AG04450 (cell line): ENCODE measurements around the gene PNKD. TPM values are rescaled to one million over a fixed set of nuclear protein-coding genes. Genes with fewer than 3 reads are reported as not detected.

Experiments used
- CTCF ChIA-PET: fragments of 300-600, 350-600 bp; formaldehyde crosslinking; extraction: SDS; loops from one replicate; lab custom pipeline; 2022; ENCODE audit warnings: antibody characterized with exemption, inconsistent platforms; lab: Charles Lee
- POLR2A ChIA-PET: fragments of 350-600 bp; formaldehyde crosslinking; extraction: SDS; loops from one replicate; lab custom pipeline; 2021; ENCODE audit warnings: antibody characterized with exemption, inconsistent platforms; lab: Yijun Ruan, JAX
- DNase-seq: peaks from one replicate; pipeline ENCODE4 v3.0.0-alpha.2; 2011; ENCODE audit warnings: low read depth, low spot score
- H3K27ac ChIP-seq: one replicate; pipeline ENCODE4 v1.5.1; 2012; ENCODE audit warnings: low read depth, low read length, control low read depth
- H3K27me3 ChIP-seq: one replicate; pipeline ENCODE4 v1.6.0; 2012; ENCODE audit warnings: low read length; ENCODE audit not compliant: control insufficient read depth, insufficient read depth
- H3K4me3 ChIP-seq: 2 replicates; pipeline ENCODE4 v1.5.1; 2011; ENCODE audit warnings: mild to moderate bottlenecking, low read depth, low read length, control low read depth
- H3K9me3 ChIP-seq: 2 replicates; pipeline ENCODE4 v1.5.1; 2012; ENCODE audit warnings: low read length; ENCODE audit not compliant: control insufficient read depth, insufficient read depth
- polyA plus RNA-seq: library from polyadenylated mRNA; depleted of rRNA; stranded (reverse); fragments of >200 nt; gene quantifications from 2 replicates; pipeline ENCODE4 v1.2.3, GENCODE V29; 2011
- TF ChIP-seq, protein P1 (sequence below): IDR thresholded peaks from 2 replicates; pipeline ENCODE4 v1.5.1; 2011; ENCODE audit warnings: low read depth, low read length, control low read depth, inconsistent platforms

PNKD gene
- polyA plus RNA-seq, 1 experiment: 32.1 TPM

DNA sequence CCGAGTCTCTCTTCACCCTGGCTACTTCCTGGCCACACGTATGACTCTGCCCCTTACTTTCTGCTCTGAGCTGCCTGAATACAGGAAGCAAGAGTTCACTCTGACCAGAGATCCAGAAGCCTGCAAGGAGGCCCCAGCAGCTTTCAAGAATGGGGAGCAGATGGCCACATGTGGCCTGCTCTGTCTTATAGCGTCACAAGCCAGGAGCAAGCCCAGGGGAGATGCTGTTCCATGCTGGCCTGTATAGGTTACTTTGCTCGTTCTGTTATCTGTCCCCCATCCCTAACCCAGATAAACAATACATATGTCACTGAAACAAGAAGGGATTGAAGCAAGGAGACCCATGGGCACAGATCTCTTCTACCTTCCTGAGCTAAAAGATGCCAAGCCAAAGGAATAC lies 4.3 kb downstream of the PNKD start:
- POLR2A ChIA-PET: interaction anchor here (2.9 kb wide), 1 partner anchor 12 kb away, joined by 13 read pairs; no protein-coding TSS in a partner anchor
- Histone ChIP-seq H3K27me3 (no peaks in the 10 kb centered on the region), H3K9me3 (no peaks in the 10 kb centered on the region; the same call in 1 of the 2 replicates), H3K4me3 (no peak overlapping the region), H3K27ac (no peak overlapping the region)
- DNase-seq: no peak
- CTCF ChIA-PET: interaction anchor here (0.6 to 1.7 kb wide), 4 partner anchors 10 to 192 kb away, joined by 4 to 11 read pairs (median 8); partner anchors contain the start of gene TMBIM1
- TF ChIP-seq, protein P1, sequence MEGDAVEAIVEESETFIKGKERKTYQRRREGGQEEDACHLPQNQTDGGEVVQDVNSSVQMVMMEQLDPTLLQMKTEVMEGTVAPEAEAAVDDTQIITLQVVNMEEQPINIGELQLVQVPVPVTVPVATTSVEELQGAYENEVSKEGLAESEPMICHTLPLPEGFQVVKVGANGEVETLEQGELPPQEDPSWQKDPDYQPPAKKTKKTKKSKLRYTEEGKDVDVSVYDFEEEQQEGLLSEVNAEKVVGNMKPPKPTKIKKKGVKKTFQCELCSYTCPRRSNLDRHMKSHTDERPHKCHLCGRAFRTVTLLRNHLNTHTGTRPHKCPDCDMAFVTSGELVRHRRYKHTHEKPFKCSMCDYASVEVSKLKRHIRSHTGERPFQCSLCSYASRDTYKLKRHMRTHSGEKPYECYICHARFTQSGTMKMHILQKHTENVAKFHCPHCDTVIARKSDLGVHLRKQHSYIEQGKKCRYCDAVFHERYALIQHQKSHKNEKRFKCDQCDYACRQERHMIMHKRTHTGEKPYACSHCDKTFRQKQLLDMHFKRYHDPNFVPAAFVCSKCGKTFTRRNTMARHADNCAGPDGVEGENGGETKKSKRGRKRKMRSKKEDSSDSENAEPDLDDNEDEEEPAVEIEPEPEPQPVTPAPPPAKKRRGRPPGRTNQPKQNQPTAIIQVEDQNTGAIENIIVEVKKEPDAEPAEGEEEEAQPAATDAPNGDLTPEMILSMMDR: no peak

DNA sequence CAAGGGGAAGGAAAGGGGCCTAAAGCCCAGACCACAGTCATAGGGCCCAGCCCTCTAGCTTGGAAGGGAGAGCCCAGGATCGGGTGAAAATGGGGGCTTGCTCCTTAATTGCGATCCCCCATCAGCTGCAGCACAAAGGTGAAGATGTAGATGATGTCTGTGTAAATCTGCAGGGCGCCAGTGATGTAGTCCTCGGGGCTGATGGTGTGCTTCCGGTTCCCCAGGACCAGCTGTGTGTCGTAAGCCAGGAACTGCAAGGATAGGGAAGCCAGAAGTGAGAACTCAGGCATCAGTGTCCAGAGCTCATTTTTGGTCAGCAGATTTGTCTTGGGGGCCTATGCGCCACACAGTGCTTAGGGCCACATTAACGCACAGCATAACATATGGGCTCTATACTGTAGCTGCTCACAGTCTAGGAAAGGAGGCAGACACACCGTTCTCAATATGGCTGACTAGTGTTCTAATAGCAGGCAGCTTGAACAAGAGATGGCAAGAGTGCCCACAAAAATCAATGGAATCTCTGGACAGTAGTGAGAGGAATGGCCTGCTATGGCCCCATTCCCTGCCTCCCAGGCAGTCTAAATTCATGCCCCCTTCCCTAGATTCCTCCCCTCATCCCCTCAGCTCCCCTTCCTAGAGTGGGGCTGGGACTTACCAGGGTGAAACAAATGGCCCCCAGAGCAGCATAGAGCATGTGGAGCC lies 5.2 kb downstream of the PNKD start:
- no peak overlapping the region for H3K4me3 ChIP-seq
- no peak overlapping the region for H3K27ac ChIP-seq
- ChIA-PET CTCF (interaction anchor here (1.5 to 1.7 kb wide), 4 partner anchors 9 to 191 kb away, joined by 5 to 11 read pairs (median 8); partner anchors contain the start of genes CATIP and TMBIM1), POLR2A (interaction anchor here (2.9 kb wide), 1 partner anchor 11 kb away, joined by 13 read pairs; no protein-coding TSS in a partner anchor)
- no peaks in the 10 kb centered on the region for H3K27me3 ChIP-seq
- DNase-seq: no peak
- TF ChIP-seq, protein P1: no peak
- H3K9me3 ChIP-seq: no peaks in the 10 kb centered on the region

DNA sequence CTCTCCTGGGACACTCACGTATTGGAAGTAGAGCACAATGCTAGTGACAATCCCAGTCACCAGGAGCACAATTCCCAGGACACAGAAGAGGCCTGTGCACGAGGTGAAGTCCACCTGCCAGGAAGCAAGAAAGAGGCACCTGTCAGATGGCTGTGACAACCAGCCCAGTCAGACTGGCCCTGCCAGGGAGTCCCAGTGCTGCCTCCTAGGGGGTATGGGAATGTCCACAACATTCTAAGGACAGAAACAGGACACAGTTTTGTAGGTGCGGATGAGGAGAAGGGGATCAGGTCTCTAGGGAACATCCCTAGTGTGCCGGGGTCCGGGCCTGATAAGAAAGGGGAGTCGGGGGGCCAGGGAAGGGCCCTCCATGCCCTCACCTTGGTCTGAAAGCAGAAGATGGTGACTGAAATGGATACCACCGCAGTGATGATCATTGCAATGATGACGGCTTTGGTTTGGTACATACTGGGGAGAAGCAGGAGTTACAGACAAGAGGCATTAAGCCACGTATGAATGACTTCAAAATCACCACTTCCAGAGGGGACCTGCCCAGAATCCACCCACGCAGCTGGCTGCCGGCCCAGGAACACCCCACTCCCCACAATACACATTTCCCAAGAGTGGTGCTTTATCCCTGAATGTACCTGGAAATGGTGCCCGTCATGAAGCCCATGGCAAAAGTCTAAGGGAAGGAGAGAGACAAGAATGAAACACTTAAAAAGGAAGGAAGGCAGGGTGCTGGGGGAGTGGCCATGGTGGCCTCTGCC lies 6.9 kb downstream of the PNKD start:
- CTCF ChIA-PET: interaction anchor here (0.6 to 1.0 kb wide), 2 partner anchors 80 to 119 kb away, joined by 3 read pairs; partner anchors contain the start of gene CATIP
- TF ChIP-seq, protein P1: no peak

DNA sequence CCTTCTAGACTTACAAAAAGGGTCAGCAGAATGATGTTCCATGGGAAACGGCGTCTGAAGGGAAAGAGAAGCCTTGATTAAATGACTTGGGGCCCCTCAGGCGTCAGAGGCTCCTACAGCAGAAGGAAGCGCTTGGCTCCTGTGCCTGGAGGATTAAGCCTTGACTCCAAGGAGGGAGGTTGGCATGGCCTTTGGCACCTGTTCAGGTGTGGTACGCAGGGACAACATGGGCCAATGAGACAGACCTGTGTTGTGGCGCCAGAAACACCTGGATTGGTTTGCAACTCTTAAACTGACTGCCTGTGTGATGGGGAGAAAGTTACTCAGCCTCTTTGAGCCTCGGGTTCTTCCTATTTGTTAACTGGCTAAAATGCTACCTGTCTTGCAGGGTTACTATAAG lies 7.6 kb downstream of the PNKD start:
- POLR2A ChIA-PET: no interaction called here
- no peak overlapping the region for H3K27ac ChIP-seq
- TF ChIP-seq, protein P1: no peak
- CTCF ChIA-PET: interaction anchor here (0.6 to 1.0 kb wide), 2 partner anchors 79 to 118 kb away, joined by 3 read pairs; partner anchors contain the start of gene CATIP
- no peak for DNase-seq
- no peak overlapping the region for H3K4me3 ChIP-seq
- H3K27me3 ChIP-seq: no peaks in the 10 kb centered on the region
- H3K9me3 ChIP-seq: no peaks in the 10 kb centered on the region

More for the DNA sequence above, 6.9 kb downstream of the PNKD start:
- DNase-seq: no peak
- Histone ChIP-seq H3K4me3 (no peak overlapping the region), H3K27me3 (no peaks in the 10 kb centered on the region), H3K9me3 (no peaks in the 10 kb centered on the region), H3K27ac (no peak overlapping the region)
- POLR2A ChIA-PET: no interaction called here
